Measurements from ENCODE around the gene ULBP3.
"Not testable (repeated sequence)": the region's sequence is repeated elsewhere in the genome, so short reads cannot be mapped to it uniquely, and the experiment has no call there.

Gene ULBP3

DNA sequence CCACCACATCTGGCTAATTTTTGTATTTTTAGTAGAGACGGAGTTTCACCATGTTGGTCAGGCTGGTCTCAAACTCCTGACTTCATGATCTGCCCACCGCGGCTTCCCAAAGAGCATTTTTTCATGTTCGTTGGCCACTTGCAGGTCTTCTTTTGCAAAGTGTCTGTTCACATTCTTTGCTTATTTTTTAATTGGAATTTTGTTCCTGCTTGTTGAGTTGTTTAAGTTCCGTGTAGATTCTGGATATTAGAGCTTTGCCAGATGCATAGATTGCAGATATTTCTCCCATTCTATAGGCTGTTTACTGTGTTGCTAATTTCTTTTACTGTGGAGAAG lies 51.8 kb downstream of the ULBP3 start:
- not testable (repeated sequence) for H3K79me2 ChIP-seq (ENCODE audit: control insufficient read depth, low read length); H3F3A ChIP-seq (ENCODE audit: control insufficient read depth, insufficient read depth); H3K4me2 ChIP-seq (ENCODE audit: low read length); H4K20me1 ChIP-seq (ENCODE audit: control insufficient read depth, insufficient read depth, low read depth, low read length); H3K27ac ChIP-seq (ENCODE audit: low read depth, low read length); H3K4me1 ChIP-seq (ENCODE audit: control insufficient read depth, low read length); H3K9me3 ChIP-seq (ENCODE audit: control insufficient read depth, insufficient read depth, low read length); H3K4me3 ChIP-seq (ENCODE audit: low read length); H3K9me2 ChIP-seq (replicated peaks; ENCODE audit: control insufficient read depth, low read length); H3K36me3 ChIP-seq (ENCODE audit: control insufficient read depth, low read length)
- peaks cover 45% of the 10 kb centered on the region for H3K27me3 ChIP-seq (ENCODE audit: control insufficient read depth, low read length)
- TF ChIP-seq, protein P1, sequence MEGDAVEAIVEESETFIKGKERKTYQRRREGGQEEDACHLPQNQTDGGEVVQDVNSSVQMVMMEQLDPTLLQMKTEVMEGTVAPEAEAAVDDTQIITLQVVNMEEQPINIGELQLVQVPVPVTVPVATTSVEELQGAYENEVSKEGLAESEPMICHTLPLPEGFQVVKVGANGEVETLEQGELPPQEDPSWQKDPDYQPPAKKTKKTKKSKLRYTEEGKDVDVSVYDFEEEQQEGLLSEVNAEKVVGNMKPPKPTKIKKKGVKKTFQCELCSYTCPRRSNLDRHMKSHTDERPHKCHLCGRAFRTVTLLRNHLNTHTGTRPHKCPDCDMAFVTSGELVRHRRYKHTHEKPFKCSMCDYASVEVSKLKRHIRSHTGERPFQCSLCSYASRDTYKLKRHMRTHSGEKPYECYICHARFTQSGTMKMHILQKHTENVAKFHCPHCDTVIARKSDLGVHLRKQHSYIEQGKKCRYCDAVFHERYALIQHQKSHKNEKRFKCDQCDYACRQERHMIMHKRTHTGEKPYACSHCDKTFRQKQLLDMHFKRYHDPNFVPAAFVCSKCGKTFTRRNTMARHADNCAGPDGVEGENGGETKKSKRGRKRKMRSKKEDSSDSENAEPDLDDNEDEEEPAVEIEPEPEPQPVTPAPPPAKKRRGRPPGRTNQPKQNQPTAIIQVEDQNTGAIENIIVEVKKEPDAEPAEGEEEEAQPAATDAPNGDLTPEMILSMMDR (IDR thresholded peaks at IDR 0.05; ENCODE audit: low read depth, low read length, poor library complexity, severe bottlenecking), result peak; percentile 31

DNA sequence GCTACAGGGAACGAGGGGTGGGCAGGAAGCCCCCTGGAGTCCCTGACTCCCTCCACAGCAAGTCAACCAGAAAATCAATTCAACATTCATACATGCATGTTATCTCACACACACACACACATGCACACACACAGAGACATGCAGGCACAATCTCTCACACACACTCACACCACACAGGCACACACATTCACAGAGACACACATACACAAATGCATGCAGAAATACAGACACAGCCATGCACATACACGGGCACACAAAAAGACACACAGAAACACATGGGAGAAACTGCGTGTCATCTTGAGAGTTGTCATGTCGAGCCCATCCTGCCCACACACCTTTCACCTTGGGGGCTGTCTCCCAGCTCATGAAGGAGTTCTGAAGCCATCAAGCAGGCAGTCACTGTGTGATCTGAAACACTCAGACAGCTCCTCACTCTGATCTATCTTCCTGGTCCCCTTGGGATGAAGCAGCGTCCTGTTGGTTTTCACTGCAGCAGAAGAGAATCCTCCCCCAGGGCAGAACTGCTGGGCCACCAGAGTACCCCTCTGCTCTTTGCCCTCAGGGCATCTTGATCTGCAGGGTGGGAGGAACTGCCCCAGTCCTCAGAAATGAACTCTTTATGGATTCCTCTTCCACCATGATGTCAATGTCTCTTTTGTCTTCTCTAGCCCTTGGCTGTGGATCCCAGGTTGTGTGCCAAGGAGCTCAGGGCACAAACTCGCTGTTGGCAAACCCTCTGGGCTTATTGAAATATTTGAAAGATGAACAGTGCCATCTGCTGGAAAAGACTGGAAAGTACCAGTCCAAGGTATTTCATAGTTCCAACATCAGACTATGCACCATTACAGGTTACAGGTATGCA lies 52.4 kb downstream of the ULBP3 start:
- H3K27me3 ChIP-seq (ENCODE audit: control insufficient read depth, low read length), result peaks cover 49% of the 10 kb centered on the region
- H3F3A ChIP-seq (ENCODE audit: control insufficient read depth, insufficient read depth), result no peaks in the 10 kb centered on the region
- H3K36me3 ChIP-seq (ENCODE audit: control insufficient read depth, low read length), result no peaks in the 10 kb centered on the region
- TF ChIP-seq, protein P1 (IDR thresholded peaks at IDR 0.05; ENCODE audit: low read depth, low read length, poor library complexity, severe bottlenecking), result peak; percentile 70
- TF ChIP-seq EZH2phosphoT487 (IDR thresholded peaks at IDR 0.05; ENCODE audit: borderline replicate concordance, low read length), result no peak
- H3K9me2 ChIP-seq (replicated peaks; ENCODE audit: control insufficient read depth, low read length), result no peaks in the 10 kb centered on the region
- H3K27ac ChIP-seq (ENCODE audit: low read depth, low read length), result no peak overlapping the region
- no peak overlapping the region for H3K4me3 ChIP-seq (ENCODE audit: low read length)
- no peaks in the 10 kb centered on the region for H3K9me3 ChIP-seq (ENCODE audit: control insufficient read depth, insufficient read depth, low read length)
- H4K20me1 ChIP-seq (ENCODE audit: control insufficient read depth, insufficient read depth, low read depth, low read length), result no peaks in the 10 kb centered on the region
- H3K4me1 ChIP-seq (ENCODE audit: control insufficient read depth, low read length), result no peaks in the 10 kb centered on the region
- H3K4me2 ChIP-seq (ENCODE audit: low read length), result no peak overlapping the region
- no peaks in the 10 kb centered on the region for H3K79me2 ChIP-seq (ENCODE audit: control insufficient read depth, low read length)

- not testable (repeated sequence) for H3K4me2 ChIP-seq (ENCODE audit: low read length); H3K27ac ChIP-seq (ENCODE audit: low read depth, low read length); H3K9me3 ChIP-seq (ENCODE audit: control insufficient read depth, insufficient read depth, low read length); H3K4me1 ChIP-seq (ENCODE audit: control insufficient read depth, low read length); H3K9me2 ChIP-seq (replicated peaks; ENCODE audit: control insufficient read depth, low read length); H3K4me3 ChIP-seq (ENCODE audit: low read length); H3K79me2 ChIP-seq (ENCODE audit: control insufficient read depth, low read length); H4K20me1 ChIP-seq (ENCODE audit: control insufficient read depth, insufficient read depth, low read depth, low read length); H3K36me3 ChIP-seq (ENCODE audit: control insufficient read depth, low read length); H3F3A ChIP-seq (ENCODE audit: control insufficient read depth, insufficient read depth)
- peaks cover 57% of the 10 kb centered on the region for H3K27me3 ChIP-seq (ENCODE audit: control insufficient read depth, low read length)
Measured at GRCh38 chr6:150015281-150016001, 53.5 kb downstream of the ULBP3 start.

- not testable (repeated sequence) for H3K9me3 ChIP-seq (ENCODE audit: control insufficient read depth, insufficient read depth, low read length); H3K36me3 ChIP-seq (ENCODE audit: control insufficient read depth, low read length); H3K79me2 ChIP-seq (ENCODE audit: control insufficient read depth, low read length); H3K4me1 ChIP-seq (ENCODE audit: control insufficient read depth, low read length); H4K20me1 ChIP-seq (ENCODE audit: control insufficient read depth, insufficient read depth, low read depth, low read length); H3K4me2 ChIP-seq (ENCODE audit: low read length); H3F3A ChIP-seq (ENCODE audit: control insufficient read depth, insufficient read depth); H3K27ac ChIP-seq (ENCODE audit: low read depth, low read length); H3K9me2 ChIP-seq (replicated peaks; ENCODE audit: control insufficient read depth, low read length); H3K4me3 ChIP-seq (ENCODE audit: low read length)
- peaks cover 64% of the 10 kb centered on the region for H3K27me3 ChIP-seq (ENCODE audit: control insufficient read depth, low read length)
Measured at GRCh38 chr6:150014623-150015280, 54.2 kb downstream of the ULBP3 start.

DNA sequence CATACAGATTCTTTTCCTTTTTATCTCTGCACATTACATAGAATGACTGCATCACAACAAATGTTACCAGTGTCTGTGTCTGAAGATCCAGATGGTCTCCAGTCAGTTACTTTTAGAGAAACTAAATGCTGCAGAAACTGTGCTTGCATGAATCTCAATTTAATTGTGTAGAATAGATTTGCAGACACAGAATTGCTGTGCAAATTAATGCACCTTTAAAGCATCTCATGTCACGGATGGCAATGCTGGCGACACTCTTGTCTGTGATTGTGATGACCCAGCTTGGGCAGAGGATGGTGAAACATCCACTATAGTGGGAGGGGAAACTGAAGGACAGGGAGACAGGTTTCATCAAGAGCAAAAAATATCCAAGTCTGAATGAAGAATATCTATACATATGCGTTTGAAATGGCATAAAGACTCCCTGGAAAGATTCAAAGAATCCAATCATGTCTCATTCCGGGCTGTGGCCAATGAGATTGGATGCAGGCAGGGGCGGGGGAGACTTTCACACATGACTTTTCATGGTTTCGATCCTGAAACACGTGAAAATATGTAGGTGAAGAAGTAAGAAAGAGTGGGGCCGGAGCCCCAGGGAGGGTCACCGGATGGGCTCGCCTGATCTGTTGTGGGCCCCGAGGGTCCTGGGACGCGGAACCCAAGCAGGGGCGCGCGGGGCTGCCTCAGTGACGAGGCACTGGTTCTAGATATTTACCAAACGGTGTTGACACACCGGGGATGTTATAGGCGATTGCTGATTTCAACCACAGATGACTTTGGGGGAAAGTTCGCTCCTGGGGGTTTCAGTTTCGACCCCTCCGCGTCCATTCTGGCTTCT lies 54.9 kb downstream of the ULBP3 start:
- not testable (repeated sequence) for H3K79me2 ChIP-seq (ENCODE audit: control insufficient read depth, low read length); H4K20me1 ChIP-seq (ENCODE audit: control insufficient read depth, insufficient read depth, low read depth, low read length); H3K9me3 ChIP-seq (ENCODE audit: control insufficient read depth, insufficient read depth, low read length); H3F3A ChIP-seq (ENCODE audit: control insufficient read depth, insufficient read depth); H3K27ac ChIP-seq (ENCODE audit: low read depth, low read length); H3K36me3 ChIP-seq (ENCODE audit: control insufficient read depth, low read length); H3K4me2 ChIP-seq (ENCODE audit: low read length); H3K4me3 ChIP-seq (ENCODE audit: low read length); H3K4me1 ChIP-seq (ENCODE audit: control insufficient read depth, low read length); H3K9me2 ChIP-seq (replicated peaks; ENCODE audit: control insufficient read depth, low read length)
- peaks cover 67% of the 10 kb centered on the region for H3K27me3 ChIP-seq (ENCODE audit: control insufficient read depth, low read length)
